ENCODE results near the gene PGK1. TPM values are rescaled to one million over a fixed set of nuclear protein-coding genes. Genes with fewer than 3 reads are reported as not detected.
"Not testable (repeated sequence)": the region's sequence is repeated elsewhere in the genome, so short reads cannot be mapped to it uniquely, and the experiment has no call there.

Gene PGK1
- total and polyA plus RNA-seq, 8 donors = 270 to 420 (median 293) TPM

DNA sequence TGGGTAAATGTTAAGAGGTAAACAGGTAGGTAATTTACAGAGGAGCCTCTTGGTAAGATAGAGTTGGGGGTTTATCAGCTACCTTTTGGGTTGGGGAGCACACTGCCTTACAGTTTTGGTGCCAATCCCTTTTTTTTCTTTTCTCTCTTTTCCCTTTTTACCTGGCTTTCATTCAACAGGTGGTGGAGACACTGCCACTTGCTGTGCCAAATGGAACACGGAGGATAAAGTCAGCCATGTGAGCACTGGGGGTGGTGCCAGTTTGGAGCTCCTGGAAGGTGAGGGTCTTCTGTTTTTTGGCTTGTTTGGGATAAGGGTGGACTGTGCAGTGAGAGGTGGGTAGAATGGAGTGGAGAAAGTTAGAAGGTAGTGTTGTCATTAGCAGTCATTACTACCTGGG, 21.1 kb downstream of the PGK1 start:
- peaks cover 0 to 88% of the 10 kb centered on the region in 2 donors for H3K36me3 ChIP-seq
- intact Hi-C loops (cut with DNase I) = no loop called here
- TF ChIP-seq, protein P1, sequence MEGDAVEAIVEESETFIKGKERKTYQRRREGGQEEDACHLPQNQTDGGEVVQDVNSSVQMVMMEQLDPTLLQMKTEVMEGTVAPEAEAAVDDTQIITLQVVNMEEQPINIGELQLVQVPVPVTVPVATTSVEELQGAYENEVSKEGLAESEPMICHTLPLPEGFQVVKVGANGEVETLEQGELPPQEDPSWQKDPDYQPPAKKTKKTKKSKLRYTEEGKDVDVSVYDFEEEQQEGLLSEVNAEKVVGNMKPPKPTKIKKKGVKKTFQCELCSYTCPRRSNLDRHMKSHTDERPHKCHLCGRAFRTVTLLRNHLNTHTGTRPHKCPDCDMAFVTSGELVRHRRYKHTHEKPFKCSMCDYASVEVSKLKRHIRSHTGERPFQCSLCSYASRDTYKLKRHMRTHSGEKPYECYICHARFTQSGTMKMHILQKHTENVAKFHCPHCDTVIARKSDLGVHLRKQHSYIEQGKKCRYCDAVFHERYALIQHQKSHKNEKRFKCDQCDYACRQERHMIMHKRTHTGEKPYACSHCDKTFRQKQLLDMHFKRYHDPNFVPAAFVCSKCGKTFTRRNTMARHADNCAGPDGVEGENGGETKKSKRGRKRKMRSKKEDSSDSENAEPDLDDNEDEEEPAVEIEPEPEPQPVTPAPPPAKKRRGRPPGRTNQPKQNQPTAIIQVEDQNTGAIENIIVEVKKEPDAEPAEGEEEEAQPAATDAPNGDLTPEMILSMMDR (IDR thresholded peaks at IDR 0.05) = no peak
- H3K4me3 ChIP-seq = no peak overlapping the region
- DNase-seq = no peak
- H3K27me3 ChIP-seq = no peaks in the 10 kb centered on the region
- H3K9me3 ChIP-seq = no peaks in the 10 kb centered on the region
- ATAC-seq = no peak
- H3K4me1 ChIP-seq = no peaks in the 10 kb centered on the region
- no peak overlapping the region for H3K27ac ChIP-seq

DNA sequence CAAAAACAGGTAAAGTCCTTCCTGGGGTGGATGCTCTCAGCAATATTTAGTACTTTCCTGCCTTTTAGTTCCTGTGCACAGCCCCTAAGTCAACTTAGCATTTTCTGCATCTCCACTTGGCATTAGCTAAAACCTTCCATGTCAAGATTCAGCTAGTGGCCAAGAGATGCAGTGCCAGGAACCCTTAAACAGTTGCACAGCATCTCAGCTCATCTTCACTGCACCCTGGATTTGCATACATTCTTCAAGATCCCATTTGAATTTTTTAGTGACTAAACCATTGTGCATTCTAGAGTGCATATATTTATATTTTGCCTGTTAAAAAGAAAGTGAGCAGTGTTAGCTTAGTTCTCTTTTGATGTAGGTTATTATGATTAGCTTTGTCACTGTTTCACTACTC, 21.7 kb downstream of the PGK1 start:
- H3K4me3 ChIP-seq; H3K27me3 ChIP-seq; H3K27ac ChIP-seq; DNase-seq; intact Hi-C loops (cut with DNase I); H3K9me3 ChIP-seq; H3K4me1 ChIP-seq; ATAC-seq: not testable (repeated sequence)
- H3K36me3 ChIP-seq = peaks cover 0 to 87% of the 10 kb centered on the region in 2 donors

DNA sequence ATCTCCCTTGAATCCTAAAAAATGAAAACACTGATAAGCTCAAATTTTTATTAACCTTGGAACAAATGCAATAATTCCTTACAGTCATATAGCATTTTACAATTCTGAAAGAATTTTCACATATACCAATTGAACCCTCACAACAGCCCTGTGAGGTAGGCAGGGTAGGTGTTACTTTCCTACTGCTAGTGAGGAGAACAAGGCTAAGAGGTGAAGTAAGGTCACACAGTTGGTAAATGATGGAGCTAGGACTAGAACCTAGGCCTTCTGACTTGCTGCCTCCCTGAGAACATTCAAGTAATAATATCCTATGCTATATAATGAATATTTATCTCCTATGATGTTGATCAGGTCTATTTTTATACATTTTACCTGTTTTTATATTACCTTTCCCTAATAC, 25.7 kb downstream of the PGK1 start:
- Histone ChIP-seq H3K36me3 (peaks cover 0 to 56% of the 10 kb centered on the region in 2 donors), H3K4me3 (no peak overlapping the region), H3K9me3 (no peaks in the 10 kb centered on the region), H3K27me3 (no peaks in the 10 kb centered on the region), H3K27ac (no peak overlapping the region), H3K4me1 (no peaks in the 10 kb centered on the region)
- intact Hi-C loops (cut with DNase I) = no loop called here
- ATAC-seq (no peak), DNase-seq (no peak)
- TF ChIP-seq, protein P1 (IDR thresholded peaks at IDR 0.05) = no peak

DNA sequence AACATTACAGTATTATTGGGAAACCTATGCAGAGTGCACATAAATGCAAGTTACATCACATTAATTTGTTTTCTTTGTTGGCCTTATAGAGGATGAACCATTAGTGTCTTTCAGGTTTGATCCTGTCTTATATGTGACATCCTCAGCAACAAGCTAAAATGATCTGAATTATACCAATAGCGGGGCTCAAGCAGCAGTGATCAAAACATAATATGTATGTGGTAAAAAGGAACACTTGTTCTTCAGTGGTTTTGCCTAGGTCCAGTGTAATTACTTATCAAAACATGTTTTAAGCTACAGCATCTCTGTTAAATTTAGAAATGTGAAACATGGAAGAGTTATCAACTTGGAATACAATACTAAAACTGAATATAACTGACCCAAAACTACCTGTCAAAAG, 26.3 kb downstream of the PGK1 start:
- DNase-seq (no peak), ATAC-seq (no peak)
- no peaks in the 10 kb centered on the region for H3K9me3 ChIP-seq
- TF ChIP-seq, protein P1 (IDR thresholded peaks at IDR 0.05) = no peak
- H3K36me3 ChIP-seq = peaks cover 0 to 50% of the 10 kb centered on the region in 2 donors
- no peak overlapping the region for H3K27ac ChIP-seq
- intact Hi-C loops (cut with DNase I) = no loop called here
- no peaks in the 10 kb centered on the region for H3K4me1 ChIP-seq
- H3K27me3 ChIP-seq = no peaks in the 10 kb centered on the region
- no peak overlapping the region for H3K4me3 ChIP-seq

DNA sequence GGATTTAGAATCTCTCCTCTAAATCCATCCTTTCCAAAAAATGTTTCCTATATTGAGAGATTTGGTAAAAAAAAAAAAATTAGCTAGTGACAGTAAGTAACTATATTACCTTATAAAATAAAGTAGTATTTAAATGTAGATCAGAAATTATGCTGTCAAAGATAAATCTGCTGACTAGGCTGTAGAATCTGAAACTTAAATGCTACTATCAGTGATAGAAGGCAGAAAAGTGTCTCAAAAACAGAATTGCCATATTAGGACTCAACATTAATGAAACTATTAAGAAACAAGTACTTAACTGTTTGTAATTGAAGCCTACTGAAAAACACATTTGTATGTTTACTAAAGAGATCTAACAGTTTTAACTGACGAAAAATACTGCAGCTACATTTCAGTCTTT, 27.1 kb downstream of the PGK1 start:
- intact Hi-C loops (cut with DNase I) = no loop called here
- Histone ChIP-seq H3K4me1 (no peaks in the 10 kb centered on the region), H3K36me3 (peaks cover 0 to 42% of the 10 kb centered on the region in 2 donors), H3K27ac (no peak overlapping the region), H3K9me3 (no peaks in the 10 kb centered on the region), H3K27me3 (no peaks in the 10 kb centered on the region), H3K4me3 (no peak overlapping the region)
- DNase-seq = no peak
- no peak for ATAC-seq
- TF ChIP-seq, protein P1 (IDR thresholded peaks at IDR 0.05) = no peak

DNA sequence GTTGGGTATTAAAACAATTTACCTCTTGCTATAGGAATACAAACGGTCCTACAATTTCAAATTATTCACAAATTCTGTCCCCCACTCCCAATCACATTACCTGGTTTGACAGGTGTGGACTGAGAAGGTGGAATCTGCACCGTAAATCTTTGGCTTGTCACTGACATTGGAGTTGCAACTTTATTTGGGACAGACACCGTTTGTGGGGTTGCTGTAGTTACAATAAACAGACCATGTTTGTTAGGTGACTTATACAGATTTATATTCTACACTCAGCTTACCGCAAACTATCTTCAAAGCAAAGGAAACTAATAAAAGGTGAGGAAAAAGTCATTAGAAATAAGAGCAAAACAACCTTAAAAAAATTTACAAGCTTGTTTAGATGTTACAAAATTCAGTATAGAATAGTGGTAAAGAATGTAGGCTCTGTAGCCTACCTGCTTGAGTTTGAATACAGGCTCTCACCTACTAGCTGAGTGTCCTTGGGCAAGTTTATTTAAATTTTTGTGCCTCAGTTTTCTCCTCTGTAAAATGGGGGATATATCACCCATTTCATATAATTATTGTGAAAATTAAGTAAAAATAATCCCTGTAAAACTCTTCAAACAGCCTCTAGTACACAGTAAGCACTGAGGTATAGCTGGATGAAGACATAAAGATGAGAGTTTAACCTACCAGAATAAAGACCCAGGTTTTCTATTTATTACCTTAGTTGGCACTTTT, 29.4 kb downstream of the PGK1 start:
- Histone ChIP-seq H3K4me3 (no peak overlapping the region), H3K36me3 (peaks cover 0 to 21% of the 10 kb centered on the region in 2 donors), H3K4me1 (no peaks in the 10 kb centered on the region), H3K9me3 (no peaks in the 10 kb centered on the region), H3K27me3 (no peaks in the 10 kb centered on the region), H3K27ac (no peak overlapping the region)
- ATAC-seq (no peak), DNase-seq (no peak)
- intact Hi-C loops (cut with DNase I) = no loop called here
- TF ChIP-seq, protein P1 (IDR thresholded peaks at IDR 0.05) = no peak
